OCI-LY3 (cell line): Measurements from ENCODE around the gene DCDC2.

Experiments used
- EZH2phosphoT487 ChIP-seq: fragments of 200-600 bp; shearing (Covaris generic); IDR thresholded peaks from 2 replicates; pipeline ENCODE4 v1.6.1; 2018; ENCODE audit warnings: antibody characterized with exemption, mixed run types, low read depth
- TF ChIP-seq, protein P1 (sequence below): fragments of 200-600, 300-600 bp; sonication (generic); IDR thresholded peaks from 2 replicates; pipeline ENCODE4 v1.5.1; 2014; ENCODE audit warnings: antibody characterized with exemption, low read length, low read depth

DNA sequence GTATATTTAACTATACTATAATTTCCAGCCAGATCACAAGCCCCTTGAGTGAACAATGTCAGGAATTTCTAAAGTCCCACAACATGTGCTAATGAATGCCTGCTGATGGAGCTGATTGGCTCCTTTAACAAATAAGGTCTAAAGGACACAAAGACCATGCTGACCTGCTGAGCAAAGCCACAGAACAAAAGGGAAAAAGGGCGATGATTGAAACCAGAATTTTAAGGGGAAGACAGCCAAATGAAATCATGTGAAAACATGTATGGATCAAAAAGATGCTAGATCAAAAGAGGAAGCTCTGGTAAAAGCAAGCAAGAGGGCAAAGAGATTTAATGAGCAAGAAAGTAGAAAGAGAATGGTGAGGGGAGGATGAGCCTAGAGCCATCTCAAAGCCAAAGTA lies 105.6 kb downstream of the DCDC2 start:
- TF ChIP-seq, protein P1, sequence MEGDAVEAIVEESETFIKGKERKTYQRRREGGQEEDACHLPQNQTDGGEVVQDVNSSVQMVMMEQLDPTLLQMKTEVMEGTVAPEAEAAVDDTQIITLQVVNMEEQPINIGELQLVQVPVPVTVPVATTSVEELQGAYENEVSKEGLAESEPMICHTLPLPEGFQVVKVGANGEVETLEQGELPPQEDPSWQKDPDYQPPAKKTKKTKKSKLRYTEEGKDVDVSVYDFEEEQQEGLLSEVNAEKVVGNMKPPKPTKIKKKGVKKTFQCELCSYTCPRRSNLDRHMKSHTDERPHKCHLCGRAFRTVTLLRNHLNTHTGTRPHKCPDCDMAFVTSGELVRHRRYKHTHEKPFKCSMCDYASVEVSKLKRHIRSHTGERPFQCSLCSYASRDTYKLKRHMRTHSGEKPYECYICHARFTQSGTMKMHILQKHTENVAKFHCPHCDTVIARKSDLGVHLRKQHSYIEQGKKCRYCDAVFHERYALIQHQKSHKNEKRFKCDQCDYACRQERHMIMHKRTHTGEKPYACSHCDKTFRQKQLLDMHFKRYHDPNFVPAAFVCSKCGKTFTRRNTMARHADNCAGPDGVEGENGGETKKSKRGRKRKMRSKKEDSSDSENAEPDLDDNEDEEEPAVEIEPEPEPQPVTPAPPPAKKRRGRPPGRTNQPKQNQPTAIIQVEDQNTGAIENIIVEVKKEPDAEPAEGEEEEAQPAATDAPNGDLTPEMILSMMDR: no peak
- no peak for TF ChIP-seq EZH2phosphoT487
